HL-60/S4 (cell line): ENCODE data around the gene EXOC2.
"Not testable (repeated sequence)": the region's sequence is repeated elsewhere in the genome, so short reads cannot be mapped to it uniquely, and the experiment has no call there.

Experiments used
- in situ Hi-C: fragments of 300-500 bp; cut with MboI; formaldehyde crosslinking; loops from 2 replicates; pipeline ENCODE4 v1.14.3; 2022; ENCODE audit warnings: low sequenced_read_pairs

EXOC2 gene

GRCh38 chr6:683742-684440, 9.0 kb downstream of the EXOC2 start:
- in situ Hi-C loops: no loop called here

- in situ Hi-C loops: no loop called here
Measured at GRCh38 chr6:680666-681340, 12.1 kb downstream of the EXOC2 start.

- in situ Hi-C loops: no loop called here
Measured at GRCh38 chr6:680251-680650, 12.7 kb downstream of the EXOC2 start.

- in situ Hi-C loops: no loop called here
Measured at GRCh38 chr6:679282-679681, 13.7 kb downstream of the EXOC2 start.

- in situ Hi-C loops: no loop called here
Measured at GRCh38 chr6:678520-678919, 14.4 kb downstream of the EXOC2 start.

GRCh38 chr6:677919-678318, 15.0 kb downstream of the EXOC2 start:
- in situ Hi-C loops: no loop called here

GRCh38 chr6:674956-675355, 18.0 kb downstream of the EXOC2 start:
- in situ Hi-C loops: no loop called here

GRCh38 chr6:674406-674805, 18.5 kb downstream of the EXOC2 start:
- in situ Hi-C loops: no loop called here

GRCh38 chr6:667253-667927, 25.5 kb downstream of the EXOC2 start:
- in situ Hi-C loops: no loop called here

GRCh38 chr6:665403-666267, 27.3 kb downstream of the EXOC2 start:
- in situ Hi-C loops: no loop called here

- in situ Hi-C loops: not testable (repeated sequence)
Measured at GRCh38 chr6:663788-664187, 29.2 kb downstream of the EXOC2 start.

- in situ Hi-C loops: no loop called here
Measured at GRCh38 chr6:659716-660581, 33.0 kb downstream of the EXOC2 start.

- in situ Hi-C loops: no loop called here
Measured at GRCh38 chr6:658244-658643, 34.7 kb downstream of the EXOC2 start.

- in situ Hi-C loops: no loop called here
Measured at GRCh38 chr6:657743-658142, 35.2 kb downstream of the EXOC2 start.

- in situ Hi-C loops: no loop called here
Measured at GRCh38 chr6:656460-657252, 36.3 kb downstream of the EXOC2 start, which contains the start of gene HUS1B. HUS1B (minus strand) TSS chr6:657100; CDS start chr6:656944, 156 bp downstream.

- in situ Hi-C loops: no loop called here
Measured at GRCh38 chr6:654136-654535, 38.8 kb downstream of the EXOC2 start.

GRCh38 chr6:652865-653264, 40.1 kb downstream of the EXOC2 start:
- in situ Hi-C loops: no loop called here

GRCh38 chr6:650098-650497, 42.8 kb downstream of the EXOC2 start:
- in situ Hi-C loops: no loop called here

- in situ Hi-C loops: no loop called here
Measured at GRCh38 chr6:642805-643204, 50.1 kb downstream of the EXOC2 start.
